ENCODE results near the gene ITFG2.

ITFG2 gene

GRCh38 chr12:2854669-2855453 lies 42.4 kb downstream of the ITFG2 start:
- no peak overlapping the region for H3K4me3 ChIP-seq (ENCODE audit: low read depth, low read length)
- no peak for DNase-seq (ENCODE audit: low read depth)
- TF ChIP-seq CTCF (IDR thresholded peaks at IDR 0.05; ENCODE audit: low read depth, low read length, missing control alignments), result no peak

- no peak for TF ChIP-seq CTCF (IDR thresholded peaks at IDR 0.05; ENCODE audit: low read depth, low read length, missing control alignments)
- no peak overlapping the region for H3K4me3 ChIP-seq (ENCODE audit: low read depth, low read length)
- no peak for DNase-seq (ENCODE audit: low read depth)
Observed at GRCh38 chr12:2855546-2855945, 43.1 kb downstream of the ITFG2 start.

- TF ChIP-seq CTCF (IDR thresholded peaks at IDR 0.05; ENCODE audit: low read depth, low read length, missing control alignments), result no peak
- no peak overlapping the region for H3K4me3 ChIP-seq (ENCODE audit: low read depth, low read length)
- no peak for DNase-seq (ENCODE audit: low read depth)
Observed at GRCh38 chr12:2856051-2856450, 43.6 kb downstream of the ITFG2 start.

GRCh38 chr12:2857021-2857431 lies 44.6 kb downstream of the ITFG2 start, which contains the start of gene TEX52:
Gene TEX52, minus strand, starts transcription at chr12:2857039. Its CDS starts 13 bp downstream, at chr12:2857026.
- TF ChIP-seq CTCF (IDR thresholded peaks at IDR 0.05; ENCODE audit: low read depth, low read length, missing control alignments), result no peak
- DNase-seq (ENCODE audit: low read depth), result no peak
- H3K4me3 ChIP-seq (ENCODE audit: low read depth, low read length), result no peak within 1 kb of the TSS

- no peak for TF ChIP-seq CTCF (IDR thresholded peaks at IDR 0.05; ENCODE audit: low read depth, low read length, missing control alignments)
- no peak overlapping the region for H3K4me3 ChIP-seq (ENCODE audit: low read depth, low read length)
- DNase-seq (ENCODE audit: low read depth), result no peak
Observed at GRCh38 chr12:2857576-2857975, 45.1 kb downstream of the ITFG2 start.

- no peak for TF ChIP-seq CTCF (IDR thresholded peaks at IDR 0.05; ENCODE audit: low read depth, low read length, missing control alignments)
- no peak overlapping the region for H3K4me3 ChIP-seq (ENCODE audit: low read depth, low read length)
- no peak for DNase-seq (ENCODE audit: low read depth)
Observed at GRCh38 chr12:2858334-2858733, 45.9 kb downstream of the ITFG2 start.

GRCh38 chr12:2858944-2859421 lies 46.5 kb downstream of the ITFG2 start:
- no peak for DNase-seq (ENCODE audit: low read depth)
- no peak overlapping the region for H3K4me3 ChIP-seq (ENCODE audit: low read depth, low read length)
- no peak for TF ChIP-seq CTCF (IDR thresholded peaks at IDR 0.05; ENCODE audit: low read depth, low read length, missing control alignments)
